ENCODE results near the gene DDX54.
"Not testable (repeated sequence)": the region's sequence is repeated elsewhere in the genome, so short reads cannot be mapped to it uniquely, and the experiment has no call there.

Gene DDX54

DNA sequence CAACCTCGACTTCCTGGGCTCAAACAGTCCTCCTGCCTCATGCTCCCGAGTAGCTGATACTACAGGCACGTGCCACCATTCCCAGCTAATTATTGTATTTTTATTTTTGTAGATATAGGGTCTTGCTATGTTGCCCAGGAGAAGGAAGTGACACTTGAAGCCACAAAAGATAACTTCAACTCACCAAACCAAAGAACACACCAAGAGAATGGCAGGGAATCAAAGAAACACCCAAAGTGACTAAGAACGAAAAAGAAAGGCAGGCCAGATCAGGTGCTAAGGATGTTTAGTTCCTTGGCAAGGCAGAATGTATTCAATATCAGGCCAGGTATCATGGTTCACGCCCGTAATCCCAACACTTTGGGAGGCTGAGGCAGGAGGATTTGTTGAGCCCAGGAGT lies 25.9 kb upstream of the DDX54 start:
- no peak for DNase-seq (ENCODE audit: low read depth)
- TF ChIP-seq, protein P1, sequence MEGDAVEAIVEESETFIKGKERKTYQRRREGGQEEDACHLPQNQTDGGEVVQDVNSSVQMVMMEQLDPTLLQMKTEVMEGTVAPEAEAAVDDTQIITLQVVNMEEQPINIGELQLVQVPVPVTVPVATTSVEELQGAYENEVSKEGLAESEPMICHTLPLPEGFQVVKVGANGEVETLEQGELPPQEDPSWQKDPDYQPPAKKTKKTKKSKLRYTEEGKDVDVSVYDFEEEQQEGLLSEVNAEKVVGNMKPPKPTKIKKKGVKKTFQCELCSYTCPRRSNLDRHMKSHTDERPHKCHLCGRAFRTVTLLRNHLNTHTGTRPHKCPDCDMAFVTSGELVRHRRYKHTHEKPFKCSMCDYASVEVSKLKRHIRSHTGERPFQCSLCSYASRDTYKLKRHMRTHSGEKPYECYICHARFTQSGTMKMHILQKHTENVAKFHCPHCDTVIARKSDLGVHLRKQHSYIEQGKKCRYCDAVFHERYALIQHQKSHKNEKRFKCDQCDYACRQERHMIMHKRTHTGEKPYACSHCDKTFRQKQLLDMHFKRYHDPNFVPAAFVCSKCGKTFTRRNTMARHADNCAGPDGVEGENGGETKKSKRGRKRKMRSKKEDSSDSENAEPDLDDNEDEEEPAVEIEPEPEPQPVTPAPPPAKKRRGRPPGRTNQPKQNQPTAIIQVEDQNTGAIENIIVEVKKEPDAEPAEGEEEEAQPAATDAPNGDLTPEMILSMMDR (IDR thresholded peaks at IDR 0.05; ENCODE audit: insufficient read depth, low read depth, low read length, missing control alignments) = no peak
- H3K4me3 ChIP-seq (ENCODE audit: low read length) = no peak overlapping the region

- no peak overlapping the region for H3K4me3 ChIP-seq (ENCODE audit: low read length)
- no peak for DNase-seq (ENCODE audit: low read depth)
- TF ChIP-seq, protein P1 (IDR thresholded peaks at IDR 0.05; ENCODE audit: insufficient read depth, low read depth, low read length, missing control alignments) = no peak
These were observed 23.0 kb upstream of the DDX54 start for GRCh38 chr12:113208041-113208934.

DNA sequence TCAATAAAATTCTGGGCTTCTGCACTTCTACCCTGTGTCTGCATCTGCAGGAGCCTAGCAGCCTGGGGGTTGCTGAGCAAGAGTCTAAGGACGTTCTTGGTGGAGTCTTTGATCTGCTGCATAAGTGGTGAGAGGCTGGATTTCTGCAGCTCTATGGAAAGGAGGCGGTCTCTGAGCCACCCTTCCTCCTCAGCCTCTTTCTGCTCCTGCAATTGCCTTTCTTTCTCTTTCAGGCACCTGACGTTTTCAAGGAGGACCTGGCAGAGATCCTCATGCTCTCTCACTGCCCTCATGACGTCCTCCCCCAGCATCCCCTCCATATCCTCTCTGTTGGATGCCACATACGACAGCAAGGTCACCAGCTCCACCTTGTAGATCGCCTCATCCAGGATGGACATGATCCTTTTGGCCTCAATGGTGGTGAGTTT lies 22.3 kb upstream of the DDX54 start:
- TF ChIP-seq, protein P1 (IDR thresholded peaks at IDR 0.05; ENCODE audit: insufficient read depth, low read depth, low read length, missing control alignments) = no peak
- no peak for DNase-seq (ENCODE audit: low read depth)
- no peak overlapping the region for H3K4me3 ChIP-seq (ENCODE audit: low read length)

DNA sequence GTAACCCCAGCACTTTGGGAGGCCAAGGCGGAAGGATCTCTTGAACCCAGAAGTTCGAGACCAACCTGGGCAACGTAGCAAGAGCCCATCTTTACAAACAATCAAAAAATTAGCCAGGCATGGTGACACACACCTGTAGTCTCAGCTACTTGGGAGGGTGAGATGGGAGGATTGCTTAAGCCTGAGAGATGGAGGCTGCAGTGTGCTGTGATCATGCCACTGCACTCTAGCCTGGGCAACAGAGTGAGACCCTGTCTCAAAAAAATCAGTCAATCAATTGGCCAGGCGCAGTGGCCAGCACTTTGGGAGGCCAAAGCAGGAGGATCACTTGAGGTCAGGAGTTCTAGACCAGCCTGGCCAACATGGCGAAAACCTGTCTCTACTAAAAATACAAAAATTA lies 21.5 kb upstream of the DDX54 start:
- H3K4me3 ChIP-seq (ENCODE audit: low read length); DNase-seq (ENCODE audit: low read depth): not testable (repeated sequence)

DNA sequence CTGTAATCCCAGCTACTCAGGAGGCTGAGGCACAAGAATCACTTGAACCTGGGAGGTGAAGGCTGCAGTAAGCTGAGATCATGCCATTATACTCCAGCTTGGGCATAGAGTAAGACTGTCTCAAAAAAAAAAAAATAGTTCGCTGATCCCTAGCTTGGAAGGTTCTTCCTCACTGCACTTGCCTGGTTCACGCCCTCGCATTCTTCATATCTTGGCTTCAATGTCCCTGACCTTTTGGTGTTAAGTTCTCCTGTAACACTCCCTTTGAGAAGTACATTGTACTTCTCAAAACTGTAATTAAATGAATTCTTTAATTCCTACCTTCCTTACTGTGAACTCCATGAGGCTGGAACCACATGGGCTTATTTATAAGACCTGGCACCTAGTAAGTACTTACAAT lies 19.5 kb upstream of the DDX54 start:
- DNase-seq (ENCODE audit: low read depth) = no peak
- H3K4me3 ChIP-seq (ENCODE audit: low read length) = no peak overlapping the region
- TF ChIP-seq, protein P1 (IDR thresholded peaks at IDR 0.05; ENCODE audit: insufficient read depth, low read depth, low read length, missing control alignments) = no peak

DNA sequence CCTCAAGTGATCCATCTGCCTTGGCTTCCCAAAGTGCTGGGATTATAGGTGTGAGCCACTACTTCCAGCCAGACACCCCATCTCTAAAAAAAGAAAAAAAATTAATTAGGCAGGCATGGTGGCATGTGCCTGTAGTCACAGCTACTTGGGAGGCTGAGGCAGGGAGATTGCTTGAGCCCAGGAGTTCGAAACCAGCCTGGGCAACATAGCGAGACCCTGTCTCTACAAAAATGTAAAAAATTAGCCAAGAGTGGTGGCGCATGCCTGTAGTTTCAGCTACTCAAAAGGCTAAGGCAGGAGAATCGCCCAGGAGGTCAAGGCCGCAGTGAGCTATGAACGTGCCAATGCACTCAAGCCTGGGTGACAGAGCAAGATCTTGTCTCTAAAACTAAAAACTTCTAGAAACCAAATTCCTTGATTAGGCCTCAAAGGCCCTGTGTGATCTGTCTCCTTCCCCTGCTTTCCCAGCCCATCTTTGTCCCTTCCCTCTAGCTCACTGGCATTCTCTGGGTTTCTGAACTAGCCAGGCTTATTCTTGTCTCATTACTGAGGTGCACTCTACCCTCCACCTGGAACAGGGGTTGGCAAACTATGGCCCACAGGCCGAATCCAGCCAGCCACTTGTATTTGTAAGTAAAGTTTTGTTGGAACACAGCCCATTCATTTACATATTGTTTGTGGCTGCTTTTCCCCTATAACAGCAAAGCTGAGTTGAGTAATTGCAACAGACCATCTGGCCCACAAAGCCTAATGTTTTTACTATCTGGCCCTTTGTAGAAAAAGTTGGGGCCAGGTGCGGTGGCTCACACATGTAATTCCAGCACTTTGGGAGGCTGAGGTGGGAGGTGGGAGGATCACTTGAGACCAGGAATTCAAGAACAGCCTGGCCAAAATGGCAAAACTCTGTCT lies 18.8 kb upstream of the DDX54 start:
- DNase-seq (ENCODE audit: low read depth) = no peak
- TF ChIP-seq, protein P1 (IDR thresholded peaks at IDR 0.05; ENCODE audit: insufficient read depth, low read depth, low read length, missing control alignments) = no peak
- H3K4me3 ChIP-seq (ENCODE audit: low read length) = no peak overlapping the region

Measured in epithelial cell of esophagus (primary cell).